Measurements from ENCODE around the gene LILRB3. TPM values are rescaled to one million over a fixed set of nuclear protein-coding genes. Genes with fewer than 3 reads are reported as not detected.

Gene LILRB3
- polyA plus RNA-seq, 1 donor: 3.8 TPM

Other genes with a start within 250 kb of the LILRB3 start
- gene CACNG6, start 231.4 kb downstream of the LILRB3 start, polyA plus RNA-seq (ENCODE audit: insufficient read length): 27.6 TPM
- gene VSTM1, start 159.1 kb downstream of the LILRB3 start, polyA plus RNA-seq (ENCODE audit: insufficient read length): not detected
- gene TARM1, start 141.6 kb downstream of the LILRB3 start, polyA plus RNA-seq (ENCODE audit: insufficient read length): not detected
- gene OSCAR, start 122.2 kb downstream of the LILRB3 start, polyA plus RNA-seq (ENCODE audit: insufficient read length): 0.65 TPM
- 112 TPM for gene NDUFA3, start 120.2 kb downstream of the LILRB3 start, polyA plus RNA-seq (ENCODE audit: insufficient read length)
- 16.7 TPM for gene TFPT, start 107.3 kb downstream of the LILRB3 start, polyA plus RNA-seq (ENCODE audit: insufficient read length)
- 55.9 TPM for gene PRPF31, start 107.3 kb downstream of the LILRB3 start, polyA plus RNA-seq (ENCODE audit: insufficient read length)
- gene CNOT3, start 85.2 kb downstream of the LILRB3 start, polyA plus RNA-seq (ENCODE audit: insufficient read length): 37.7 TPM
- gene LENG1, start 63.3 kb downstream of the LILRB3 start, polyA plus RNA-seq (ENCODE audit: insufficient read length): 11.1 TPM
- 5.7 TPM for gene TMC4, start 49.8 kb downstream of the LILRB3 start, polyA plus RNA-seq (ENCODE audit: insufficient read length)
- 28.9 TPM for gene MBOAT7, start 33.4 kb downstream of the LILRB3 start, polyA plus RNA-seq (ENCODE audit: insufficient read length)
- 35.0 TPM for gene TSEN34, start 31.7 kb downstream of the LILRB3 start, polyA plus RNA-seq (ENCODE audit: insufficient read length)
- gene RPS9, start 22.1 kb downstream of the LILRB3 start, polyA plus RNA-seq (ENCODE audit: insufficient read length): 2,238 TPM
- 2.0 TPM for gene LILRA6, start 19.8 kb upstream of the LILRB3 start, polyA plus RNA-seq (ENCODE audit: insufficient read length)
- 7.1 TPM for gene LILRB5, start 34.3 kb upstream of the LILRB3 start, polyA plus RNA-seq (ENCODE audit: insufficient read length)
- 2.7 TPM for gene LILRB2, start 58.1 kb upstream of the LILRB3 start, polyA plus RNA-seq (ENCODE audit: insufficient read length)
- 0.56 TPM for gene LILRA5, start 90.2 kb upstream of the LILRB3 start, polyA plus RNA-seq (ENCODE audit: insufficient read length)
- 0.14 TPM for gene LILRA4, start 116.2 kb upstream of the LILRB3 start, polyA plus RNA-seq (ENCODE audit: insufficient read length)
- gene LAIR1, start 141.9 kb upstream of the LILRB3 start, polyA plus RNA-seq (ENCODE audit: insufficient read length): 10.0 TPM
- 3.2 TPM for gene TTYH1, start 192.5 kb upstream of the LILRB3 start, polyA plus RNA-seq (ENCODE audit: insufficient read length)
- gene LENG8, start 226.2 kb upstream of the LILRB3 start, polyA plus RNA-seq (ENCODE audit: insufficient read length): 121 TPM
- 2.2 TPM for gene LENG9, start 240.8 kb upstream of the LILRB3 start, polyA plus RNA-seq (ENCODE audit: insufficient read length)